K562 (cell line): ENCODE data around the gene DNASE1L1. TPM values are rescaled to one million over a fixed set of nuclear protein-coding genes. Genes with fewer than 3 reads are reported as not detected.

Experiments
- ARID1B ChIP-seq: fragments of 450-650 bp; IDR thresholded peaks from 2 replicates; pipeline ENCODE4 v1.6.1; 2016; ENCODE audit warnings: antibody characterized with exemption, mild to moderate bottlenecking, inconsistent platforms
- C11orf30 ChIP-seq: fragments of 450-650 bp; IDR thresholded peaks from 2 replicates; pipeline ENCODE4 v1.6.1; 2016; ENCODE audit warnings: low read depth, mild to moderate bottlenecking
- CHD1 ChIP-seq: fragments of 200-600 bp; sonication (generic); IDR thresholded peaks from one replicate; pipeline ENCODE4 v1.6.1; 2012; ENCODE audit warnings: mild to moderate bottlenecking, moderate library complexity, low read length, inconsistent platforms
- CREB1 ChIP-seq, 2 experiments: sonication (generic) in 1 of 2; formaldehyde crosslinking in 1 of 2; IDR thresholded peaks; 2 replicates each; pipeline versions ENCODE4 v1.6.1 to v1.8.0; 2012 to 2022; ENCODE audit warnings: inconsistent platforms in 1 of 2, mild to moderate bottlenecking in 1 of 2, missing genetic modification reagents in 1 of 2, moderate library complexity in 1 of 2
- EGR1 ChIP-seq: fragments of 450-650 bp; conservative IDR thresholded peaks from 2 replicates; pipeline ENCODE4 v1.6.1; 2017; ENCODE audit warnings: mild to moderate bottlenecking
- ETV5 ChIP-seq: sonication (generic); formaldehyde crosslinking; IDR thresholded peaks from 2 replicates; pipeline ENCODE4 v1.4.0; 2020; ENCODE audit warnings: low read depth, mild to moderate bottlenecking, missing genetic modification reagents
- JUN ChIP-seq, 2 experiments: sonication (generic) in 1 of 2; formaldehyde crosslinking in 1 of 2; IDR thresholded peaks; 2 replicates each; pipeline versions ENCODE4 v1.6.1 to v1.8.0; 2012 to 2022; ENCODE audit warnings: borderline replicate concordance in 2 of 2, mild to moderate bottlenecking in 2 of 2, improper control_type of control experiment in 1 of 2, low read depth in 1 of 2, low read length in 1 of 2, missing genetic modification reagents in 1 of 2
- LEF1 ChIP-seq: fragments of 450-650 bp; IDR thresholded peaks from 2 replicates; pipeline ENCODE4 v1.6.1; 2016; ENCODE audit warnings: mild to moderate bottlenecking
- MAFF ChIP-seq: IDR thresholded peaks from 2 replicates; pipeline ENCODE4 v1.6.1; 2012; ENCODE audit warnings: low read length, improper control_type of control experiment
- NFRKB ChIP-seq: fragments of 450-650 bp; IDR thresholded peaks from 2 replicates; pipeline ENCODE4 v1.6.1; 2016; ENCODE audit warnings: low read depth
- PHF8 ChIP-seq: fragments of 200-600 bp; sonication (generic); IDR thresholded peaks from 2 replicates; pipeline ENCODE4 v1.6.1; 2012; ENCODE audit warnings: mixed run types, mild to moderate bottlenecking, inconsistent platforms, low read length, moderate library complexity, borderline replicate concordance
- PML ChIP-seq: IDR thresholded peaks from 2 replicates; pipeline ENCODE4 v1.6.1; 2012; ENCODE audit warnings: low read length, inconsistent platforms
- SMAD4 ChIP-seq: fragments of 250-450 bp; sonication (Bioruptor Pico); conservative IDR thresholded peaks from 2 replicates; pipeline ENCODE4 v1.8.0; 2021; ENCODE audit warnings: inconsistent platforms, mild to moderate bottlenecking, moderate library complexity
- SMARCE1 ChIP-seq: fragments of 450-650 bp; IDR thresholded peaks from 2 replicates; pipeline ENCODE4 v1.7.1; 2016; ENCODE audit warnings: mild to moderate bottlenecking
- TAL1 ChIP-seq: fragments of 450-650 bp; IDR thresholded peaks from 2 replicates; pipeline ENCODE4 v1.6.1; 2016; ENCODE audit warnings: mild to moderate bottlenecking
- ZNF507 ChIP-seq: conservative IDR thresholded peaks from 2 replicates; pipeline ENCODE4 v1.6.1; 2017; ENCODE audit warnings: missing genetic modification characterization, missing compliant biosample characterization
- polyA plus RNA-seq, 8 experiments: library from polyadenylated mRNA; depleted of rRNA in 4 of 8; stranded (reverse) in 5 of 8; unstranded in 3 of 8; fragments of >200 nt; fragmentation: Nextera tagmentation in 2 of 8; fragmentation: Illumina TruSeq in 1 of 8; extraction: Ambion mirVana in 2 of 8; extraction: Trizol in 1 of 8; gene quantifications; 2 replicates each; pipeline versions ENCODE4 v1.2.1 to v1.2.3, GENCODE V29; 2011 to 2014; ENCODE audit warnings: inconsistent platforms in 1 of 8, missing spikeins in 1 of 8
- total RNA-seq, 7 experiments: library from RNA; depleted of rRNA in 6 of 7; stranded (reverse); fragments of >200 nt in 6 of 7; fragmentation: Illumina TruSeq in 2 of 7; extraction: Trizol in 2 of 7; gene quantifications; 2 replicates each; pipeline versions ENCODE4 v1.2.1 to v1.2.3, GENCODE V29; 2011 to 2021; ENCODE audit warnings: low replicate concordance in 1 of 7
- TF ChIP-seq, protein P1 (sequence below), 3 experiments: fragments of 200-800 bp in 1 of 3; sonication (Bioruptor generic) in 1 of 3; sonication (generic) in 1 of 3; formaldehyde crosslinking in 1 of 3; IDR thresholded peaks; 2 replicates each; pipeline versions ENCODE4 v1.6.1 to v1.8.0; 2016 to 2022; ENCODE audit warnings: mild to moderate bottlenecking in 2 of 3, missing compliant biosample characterization in 2 of 3, missing genetic modification characterization in 2 of 3, missing genetic modification reagents in 1 of 3
- TF ChIP-seq, protein P2 (sequence below): fragments of 450-650 bp; IDR thresholded peaks from 2 replicates; pipeline ENCODE4 v1.6.1; 2018; ENCODE audit not compliant: partially characterized antibody
- TF ChIP-seq, protein P3 (sequence below), 2 experiments: fragments of 450-650 bp; IDR thresholded peaks; 2 replicates each; pipeline ENCODE4 v1.6.1; 2016

Gene DNASE1L1
- total and polyA plus RNA-seq, 9 of the 15 experiments (the other 6 are each of a cell fraction or from before 2014, with no cell fraction given), result 0.73 to 12.6 (median 7.9) TPM

GRCh38 chrX:154369449-154370299 is 39.4 kb downstream of the DNASE1L1 start (continued):
- TF ChIP-seq PHF8 (0 out of 2 replicates have a peak, but pooled peaks have one; percentile 16), C11orf30 (peak; percentile 81), MAFF (peak; percentile 7; the same call in 1 of the 2 replicates), ZNF507 (tag) (no peak), TAL1 (no peak), NFRKB (peak; percentile 39; the same call in 1 of the 2 replicates), SMARCE1 (peak; percentile 29; the same call in 1 of the 2 replicates), PML (0 out of 2 replicates have a peak, but pooled peaks have one; percentile 24), CHD1 (peak; percentile 48), SMAD4 (CRISPR knock-in tag) (peak; percentile 72), CREB1 (IDR thresholded peaks at IDR 0.05) (no peak), CREB1 (CRISPR knock-in tag; IDR thresholded peaks at IDR 0.05) (no peak), ARID1B (peak; percentile 53), ETV5 (CRISPR knock-in tag) (peak; percentile 94), JUN (IDR thresholded peaks at IDR 0.05; ENCODE audit: borderline replicate concordance, low read depth, low read length) (peak; percentile 42; the same call in 1 of the 2 replicates), JUN (CRISPR knock-in tag; IDR thresholded peaks at IDR 0.05; ENCODE audit: borderline replicate concordance) (no peak), LEF1 (0 out of 2 replicates have a peak, but pooled peaks have one; percentile 36), EGR1 (peak; percentile 76)
- TF ChIP-seq, protein P1, sequence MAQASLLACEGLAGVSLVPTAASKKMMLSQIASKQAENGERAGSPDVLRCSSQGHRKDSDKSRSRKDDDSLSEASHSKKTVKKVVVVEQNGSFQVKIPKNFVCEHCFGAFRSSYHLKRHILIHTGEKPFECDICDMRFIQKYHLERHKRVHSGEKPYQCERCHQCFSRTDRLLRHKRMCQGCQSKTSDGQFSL (CRISPR knock-in tag; IDR thresholded peaks at IDR 0.05), result peak; percentile 76; the same call in 1 of the 2 replicates
- TF ChIP-seq, protein P1 (tag; IDR thresholded peaks at IDR 0.05), result no peak; a peak in 1 of 4 replicates
- TF ChIP-seq, protein P2, sequence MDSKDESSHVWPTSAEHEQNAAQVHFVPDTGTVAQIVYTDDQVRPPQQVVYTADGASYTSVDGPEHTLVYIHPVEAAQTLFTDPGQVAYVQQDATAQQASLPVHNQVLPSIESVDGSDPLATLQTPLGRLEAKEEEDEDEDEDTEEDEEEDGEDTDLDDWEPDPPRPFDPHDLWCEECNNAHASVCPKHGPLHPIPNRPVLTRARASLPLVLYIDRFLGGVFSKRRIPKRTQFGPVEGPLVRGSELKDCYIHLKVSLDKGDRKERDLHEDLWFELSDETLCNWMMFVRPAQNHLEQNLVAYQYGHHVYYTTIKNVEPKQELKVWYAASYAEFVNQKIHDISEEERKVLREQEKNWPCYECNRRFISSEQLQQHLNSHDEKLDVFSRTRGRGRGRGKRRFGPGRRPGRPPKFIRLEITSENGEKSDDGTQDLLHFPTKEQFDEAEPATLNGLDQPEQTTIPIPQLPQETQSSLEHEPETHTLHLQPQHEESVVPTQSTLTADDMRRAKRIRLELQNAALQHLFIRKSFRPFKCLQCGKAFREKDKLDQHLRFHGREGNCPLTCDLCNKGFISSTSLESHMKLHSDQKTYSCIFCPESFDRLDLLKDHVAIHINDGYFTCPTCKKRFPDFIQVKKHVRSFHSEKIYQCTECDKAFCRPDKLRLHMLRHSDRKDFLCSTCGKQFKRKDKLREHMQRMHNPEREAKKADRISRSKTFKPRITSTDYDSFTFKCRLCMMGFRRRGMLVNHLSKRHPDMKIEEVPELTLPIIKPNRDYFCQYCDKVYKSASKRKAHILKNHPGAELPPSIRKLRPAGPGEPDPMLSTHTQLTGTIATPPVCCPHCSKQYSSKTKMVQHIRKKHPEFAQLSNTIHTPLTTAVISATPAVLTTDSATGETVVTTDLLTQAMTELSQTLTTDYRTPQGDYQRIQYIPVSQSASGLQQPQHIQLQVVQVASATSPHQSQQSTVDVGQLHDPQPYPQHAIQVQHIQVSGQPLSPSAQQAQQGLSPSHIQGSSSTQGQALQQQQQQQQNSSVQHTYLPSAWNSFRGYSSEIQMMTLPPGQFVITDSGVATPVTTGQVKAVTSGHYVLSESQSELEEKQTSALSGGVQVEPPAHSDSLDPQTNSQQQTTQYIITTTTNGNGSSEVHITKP, result peak; percentile 14
- TF ChIP-seq, protein P3, sequence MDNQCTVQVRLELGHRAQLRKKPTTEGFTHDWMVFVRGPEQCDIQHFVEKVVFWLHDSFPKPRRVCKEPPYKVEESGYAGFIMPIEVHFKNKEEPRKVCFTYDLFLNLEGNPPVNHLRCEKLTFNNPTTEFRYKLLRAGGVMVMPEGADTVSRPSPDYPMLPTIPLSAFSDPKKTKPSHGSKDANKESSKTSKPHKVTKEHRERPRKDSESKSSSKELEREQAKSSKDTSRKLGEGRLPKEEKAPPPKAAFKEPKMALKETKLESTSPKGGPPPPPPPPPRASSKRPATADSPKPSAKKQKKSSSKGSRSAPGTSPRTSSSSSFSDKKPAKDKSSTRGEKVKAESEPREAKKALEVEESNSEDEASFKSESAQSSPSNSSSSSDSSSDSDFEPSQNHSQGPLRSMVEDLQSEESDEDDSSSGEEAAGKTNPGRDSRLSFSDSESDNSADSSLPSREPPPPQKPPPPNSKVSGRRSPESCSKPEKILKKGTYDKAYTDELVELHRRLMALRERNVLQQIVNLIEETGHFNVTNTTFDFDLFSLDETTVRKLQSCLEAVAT (IDR thresholded peaks at IDR 0.05), result peak in 1 of 2 experiments; percentile 54; a peak in 1 of 4 replicates
